ENCODE data around the gene BCDIN3D.

BCDIN3D gene

DNA sequence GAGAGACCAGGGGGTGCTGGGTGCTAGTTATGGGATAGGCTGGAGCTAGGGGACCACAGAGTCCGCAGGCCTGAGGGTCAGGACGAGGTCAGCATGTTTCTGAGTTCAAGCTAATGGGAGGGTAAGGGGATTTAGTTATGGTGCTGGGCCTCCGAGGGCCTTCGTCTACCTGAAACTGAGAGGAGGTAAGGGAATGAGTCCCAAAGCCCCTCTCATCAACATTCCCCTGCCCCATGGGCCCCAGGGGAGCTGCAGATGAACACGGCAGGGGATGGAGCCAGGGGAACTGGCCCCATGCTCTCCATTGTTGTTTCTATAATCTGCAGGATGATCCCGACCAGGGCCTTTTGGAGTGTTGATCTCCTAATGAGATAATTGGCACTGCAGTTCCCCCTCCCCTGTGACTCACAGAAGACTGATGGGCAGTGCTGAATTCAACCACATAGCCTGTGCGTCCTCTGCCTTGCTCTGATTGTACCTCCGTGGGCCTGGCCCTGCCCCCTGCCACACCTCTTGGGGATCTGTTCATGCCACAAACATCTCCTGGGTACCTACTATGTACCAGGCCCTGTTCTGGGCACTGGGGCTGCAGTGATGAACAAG is 39.4 kb upstream of the BCDIN3D start:
- TF ChIP-seq FOXP2 (optimal IDR thresholded peaks at IDR 0.05; ENCODE audit: borderline replicate concordance, extremely low read depth, extremely low read length, insufficient read depth) = no peak
- no peak for TF ChIP-seq POLR2AphosphoS5 (IDR thresholded peaks at IDR 0.05; ENCODE audit: low read depth, low read length)
- TF ChIP-seq, protein P1, sequence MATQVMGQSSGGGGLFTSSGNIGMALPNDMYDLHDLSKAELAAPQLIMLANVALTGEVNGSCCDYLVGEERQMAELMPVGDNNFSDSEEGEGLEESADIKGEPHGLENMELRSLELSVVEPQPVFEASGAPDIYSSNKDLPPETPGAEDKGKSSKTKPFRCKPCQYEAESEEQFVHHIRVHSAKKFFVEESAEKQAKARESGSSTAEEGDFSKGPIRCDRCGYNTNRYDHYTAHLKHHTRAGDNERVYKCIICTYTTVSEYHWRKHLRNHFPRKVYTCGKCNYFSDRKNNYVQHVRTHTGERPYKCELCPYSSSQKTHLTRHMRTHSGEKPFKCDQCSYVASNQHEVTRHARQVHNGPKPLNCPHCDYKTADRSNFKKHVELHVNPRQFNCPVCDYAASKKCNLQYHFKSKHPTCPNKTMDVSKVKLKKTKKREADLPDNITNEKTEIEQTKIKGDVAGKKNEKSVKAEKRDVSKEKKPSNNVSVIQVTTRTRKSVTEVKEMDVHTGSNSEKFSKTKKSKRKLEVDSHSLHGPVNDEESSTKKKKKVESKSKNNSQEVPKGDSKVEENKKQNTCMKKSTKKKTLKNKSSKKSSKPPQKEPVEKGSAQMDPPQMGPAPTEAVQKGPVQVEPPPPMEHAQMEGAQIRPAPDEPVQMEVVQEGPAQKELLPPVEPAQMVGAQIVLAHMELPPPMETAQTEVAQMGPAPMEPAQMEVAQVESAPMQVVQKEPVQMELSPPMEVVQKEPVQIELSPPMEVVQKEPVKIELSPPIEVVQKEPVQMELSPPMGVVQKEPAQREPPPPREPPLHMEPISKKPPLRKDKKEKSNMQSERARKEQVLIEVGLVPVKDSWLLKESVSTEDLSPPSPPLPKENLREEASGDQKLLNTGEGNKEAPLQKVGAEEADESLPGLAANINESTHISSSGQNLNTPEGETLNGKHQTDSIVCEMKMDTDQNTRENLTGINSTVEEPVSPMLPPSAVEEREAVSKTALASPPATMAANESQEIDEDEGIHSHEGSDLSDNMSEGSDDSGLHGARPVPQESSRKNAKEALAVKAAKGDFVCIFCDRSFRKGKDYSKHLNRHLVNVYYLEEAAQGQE (IDR thresholded peaks at IDR 0.05; ENCODE audit: insufficient read depth in 1 of 2, low read depth in 2 of 2, low read length in 2 of 2) = no peak
- no peak for TF ChIP-seq TAF1 (IDR thresholded peaks at IDR 0.05; ENCODE audit: borderline replicate concordance, insufficient read depth, low read length)
- no peak for TF ChIP-seq SIN3A (IDR thresholded peaks at IDR 0.05; ENCODE audit: borderline replicate concordance, insufficient read depth, low read length)

DNA sequence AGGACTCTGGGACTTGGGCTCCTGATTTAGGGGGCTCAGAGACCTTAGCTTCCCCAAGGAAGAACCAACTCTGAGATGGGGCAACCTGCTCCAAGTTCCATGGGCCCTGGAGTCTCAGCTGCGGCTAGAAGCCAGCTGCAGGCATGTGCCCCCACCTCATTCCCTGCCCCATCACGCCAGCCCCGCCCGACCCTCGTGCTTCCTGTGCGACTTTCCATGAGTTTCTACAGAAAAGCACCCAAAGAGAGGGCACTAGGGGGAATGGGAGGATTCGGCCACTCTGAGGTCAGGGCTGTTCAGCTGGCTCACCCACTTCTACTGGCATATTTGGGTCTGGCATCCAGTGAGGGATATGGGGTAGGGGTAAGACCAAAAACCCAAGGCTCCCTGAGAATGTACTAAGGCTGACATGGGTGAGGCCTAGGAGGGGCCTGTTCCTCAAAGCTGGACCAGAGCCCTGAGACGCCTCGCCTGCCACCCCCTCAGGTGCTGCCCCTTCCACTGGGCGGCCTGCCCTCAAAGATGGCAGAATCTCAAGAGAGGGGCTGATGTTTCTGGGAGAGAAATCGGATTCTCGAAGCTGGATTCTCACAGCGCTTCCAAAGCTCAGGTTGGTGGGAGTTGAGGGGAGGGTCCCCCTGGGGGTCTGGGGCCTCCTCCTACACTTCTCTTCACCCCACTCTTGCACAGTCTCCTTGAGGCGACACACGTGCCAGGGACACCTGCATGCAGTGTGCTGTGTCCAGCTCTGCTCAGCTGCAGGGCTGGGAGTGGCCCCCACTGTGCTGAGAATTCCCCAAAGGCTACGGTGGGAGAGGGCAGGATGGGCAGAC is 38.7 kb upstream of the BCDIN3D start:
- TF ChIP-seq, protein P1 (IDR thresholded peaks at IDR 0.05; ENCODE audit: insufficient read depth in 1 of 2, low read depth in 2 of 2, low read length in 2 of 2) = no peak
- TF ChIP-seq SIN3A (IDR thresholded peaks at IDR 0.05; ENCODE audit: borderline replicate concordance, insufficient read depth, low read length) = no peak
- no peak for TF ChIP-seq TAF1 (IDR thresholded peaks at IDR 0.05; ENCODE audit: borderline replicate concordance, insufficient read depth, low read length)
- TF ChIP-seq FOXP2 (optimal IDR thresholded peaks at IDR 0.05; ENCODE audit: borderline replicate concordance, extremely low read depth, extremely low read length, insufficient read depth) = no peak
- no peak for TF ChIP-seq POLR2AphosphoS5 (IDR thresholded peaks at IDR 0.05; ENCODE audit: low read depth, low read length)

DNA sequence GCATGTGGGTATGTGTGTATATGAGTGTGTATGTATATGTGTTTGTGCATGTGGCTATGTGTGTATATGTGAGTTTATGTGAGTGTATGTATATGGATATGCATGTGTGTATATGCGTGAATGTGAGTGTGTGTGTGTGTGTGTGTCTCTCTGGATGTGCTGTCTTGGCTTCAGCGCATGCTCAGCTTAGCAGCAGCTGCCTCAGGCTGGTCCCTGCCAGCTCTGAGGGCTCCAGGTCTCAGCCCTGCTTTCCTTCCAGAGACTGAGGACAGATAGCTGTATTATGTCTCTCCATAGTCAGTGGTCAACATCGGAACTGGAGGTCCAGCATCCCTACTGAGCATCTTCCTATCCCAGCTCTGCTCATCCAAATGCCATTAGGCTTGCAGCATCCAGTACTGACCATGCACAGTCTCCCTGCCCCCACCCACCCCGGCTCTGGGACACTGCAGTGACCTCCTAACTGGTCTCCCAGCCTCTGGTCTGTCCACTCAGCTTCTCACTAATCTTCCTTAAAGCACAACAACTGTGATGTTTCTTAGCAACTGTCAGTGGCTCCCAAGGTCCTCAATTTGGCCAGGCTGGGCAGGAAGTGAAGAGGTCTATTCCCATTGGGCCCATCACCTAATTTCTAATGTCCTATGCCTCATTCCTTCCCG is 38.0 kb upstream of the BCDIN3D start:
- TF ChIP-seq, protein P1 (IDR thresholded peaks at IDR 0.05; ENCODE audit: insufficient read depth in 1 of 2, low read depth in 2 of 2, low read length in 2 of 2) = no peak
- TF ChIP-seq FOXP2 (optimal IDR thresholded peaks at IDR 0.05; ENCODE audit: borderline replicate concordance, extremely low read depth, extremely low read length, insufficient read depth) (no peak), POLR2AphosphoS5 (IDR thresholded peaks at IDR 0.05; ENCODE audit: low read depth, low read length) (no peak), SIN3A (IDR thresholded peaks at IDR 0.05; ENCODE audit: borderline replicate concordance, insufficient read depth, low read length) (no peak), TAF1 (IDR thresholded peaks at IDR 0.05; ENCODE audit: borderline replicate concordance, insufficient read depth, low read length) (no peak)

DNA sequence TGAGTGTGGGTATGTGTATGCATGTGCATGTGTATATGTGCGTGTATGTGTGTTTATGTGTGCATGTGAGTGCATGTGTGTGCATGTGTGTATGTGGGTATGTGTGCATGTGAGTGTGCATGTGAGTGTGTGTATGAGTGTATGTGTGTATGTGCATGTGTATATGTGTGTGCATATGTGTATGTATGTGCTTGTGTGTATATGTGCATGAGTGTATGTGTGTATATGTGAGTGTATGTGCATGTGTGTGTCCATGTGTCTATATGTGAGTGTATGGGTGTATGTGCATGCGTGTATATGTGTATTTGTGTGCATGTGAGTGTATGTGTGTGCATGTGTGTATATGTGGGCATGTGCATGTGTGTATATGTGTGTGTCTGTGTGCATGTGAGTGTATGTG is 35.1 kb upstream of the BCDIN3D start:
- TF ChIP-seq, protein P1 (IDR thresholded peaks at IDR 0.05; ENCODE audit: insufficient read depth in 1 of 2, low read depth in 2 of 2, low read length in 2 of 2) = no peak
- TF ChIP-seq FOXP2 (optimal IDR thresholded peaks at IDR 0.05; ENCODE audit: borderline replicate concordance, extremely low read depth, extremely low read length, insufficient read depth) (no peak), POLR2AphosphoS5 (IDR thresholded peaks at IDR 0.05; ENCODE audit: low read depth, low read length) (no peak), SIN3A (IDR thresholded peaks at IDR 0.05; ENCODE audit: borderline replicate concordance, insufficient read depth, low read length) (no peak), TAF1 (IDR thresholded peaks at IDR 0.05; ENCODE audit: borderline replicate concordance, insufficient read depth, low read length) (no peak)
